A673 (cell line): ENCODE measurements around the gene PASD1.
"Not testable (repeated sequence)": the region's sequence is repeated elsewhere in the genome, so short reads cannot be mapped to it uniquely, and the experiment has no call there.

Experiments used
- EZH2 ChIP-seq: fragments of 200-600 bp; sonication (generic); IDR thresholded peaks from 2 replicates; pipeline ENCODE4 v1.6.1; 2017; ENCODE audit warnings: borderline replicate concordance, low read depth, mild to moderate bottlenecking, mixed read lengths, antibody characterized with exemption, low read length; ENCODE audit not compliant: poor library complexity, severe bottlenecking
- TF ChIP-seq, protein P1 (sequence below): fragments of 300-800, 200-600 bp; sonication (generic); conservative IDR thresholded peaks from 2 replicates; pipeline ENCODE4 v1.5.1; 2017; ENCODE audit warnings: low read depth, mild to moderate bottlenecking, antibody characterized with exemption, low read length, moderate library complexity, mixed read lengths

GRCh38 chrX:151697082-151697481 lies 133.6 kb downstream of the PASD1 start:
- TF ChIP-seq, protein P1, sequence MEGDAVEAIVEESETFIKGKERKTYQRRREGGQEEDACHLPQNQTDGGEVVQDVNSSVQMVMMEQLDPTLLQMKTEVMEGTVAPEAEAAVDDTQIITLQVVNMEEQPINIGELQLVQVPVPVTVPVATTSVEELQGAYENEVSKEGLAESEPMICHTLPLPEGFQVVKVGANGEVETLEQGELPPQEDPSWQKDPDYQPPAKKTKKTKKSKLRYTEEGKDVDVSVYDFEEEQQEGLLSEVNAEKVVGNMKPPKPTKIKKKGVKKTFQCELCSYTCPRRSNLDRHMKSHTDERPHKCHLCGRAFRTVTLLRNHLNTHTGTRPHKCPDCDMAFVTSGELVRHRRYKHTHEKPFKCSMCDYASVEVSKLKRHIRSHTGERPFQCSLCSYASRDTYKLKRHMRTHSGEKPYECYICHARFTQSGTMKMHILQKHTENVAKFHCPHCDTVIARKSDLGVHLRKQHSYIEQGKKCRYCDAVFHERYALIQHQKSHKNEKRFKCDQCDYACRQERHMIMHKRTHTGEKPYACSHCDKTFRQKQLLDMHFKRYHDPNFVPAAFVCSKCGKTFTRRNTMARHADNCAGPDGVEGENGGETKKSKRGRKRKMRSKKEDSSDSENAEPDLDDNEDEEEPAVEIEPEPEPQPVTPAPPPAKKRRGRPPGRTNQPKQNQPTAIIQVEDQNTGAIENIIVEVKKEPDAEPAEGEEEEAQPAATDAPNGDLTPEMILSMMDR: not testable (repeated sequence)
- not testable (repeated sequence) for TF ChIP-seq EZH2
